ENCODE measurements around the gene NPVF. TPM values are rescaled to one million over a fixed set of nuclear protein-coding genes. Genes with fewer than 3 reads are reported as not detected.

NPVF gene
- total RNA-seq, 1 experiment from 2014 or later: not detected

- H2BK12ac ChIP-seq (ENCODE audit: insufficient read length, low read depth, low read length): no peak overlapping the region
- no peak overlapping the region for H3K56ac ChIP-seq (ENCODE audit: insufficient read length, low read depth, low read length)
- H2BK15ac ChIP-seq (ENCODE audit: low read depth, low read length): no peak overlapping the region
- H3K79me2 ChIP-seq (ENCODE audit: insufficient read depth, low read length): no peaks in the 10 kb centered on the region
- no peaks in the 10 kb centered on the region for H3K9me3 ChIP-seq (ENCODE audit: control insufficient read depth, low read depth, low read length)
- H3K23ac ChIP-seq (ENCODE audit: insufficient read length, low read depth, low read length): no peak overlapping the region
- no peak overlapping the region for H3K9ac ChIP-seq (ENCODE audit: extremely low read depth, insufficient read length, low read length)
- no peak overlapping the region for H3K4me3 Mint-ChIP-seq
- no peak overlapping the region for H4K5ac ChIP-seq (ENCODE audit: insufficient read length, low read depth, low read length)
- H2AFZ ChIP-seq (ENCODE audit: low read length): no peak overlapping the region
- no peak overlapping the region for H4K91ac ChIP-seq (ENCODE audit: insufficient read length, low read depth, low read length)
- no peak for DNase-seq
- no peaks in the 10 kb centered on the region for H4K20me1 ChIP-seq (ENCODE audit: control insufficient read depth, insufficient read depth, insufficient read length)
- no peak overlapping the region for H2BK20ac ChIP-seq (ENCODE audit: low read depth, low read length, poor library complexity, severe bottlenecking)
- no peak overlapping the region for H3K18ac ChIP-seq (ENCODE audit: insufficient read length, low read depth, low read length)
- no peak overlapping the region for H2AK5ac ChIP-seq (ENCODE audit: insufficient read length, low read length)
- H3K4ac ChIP-seq (ENCODE audit: low read depth, low read length): no peak overlapping the region
- no peaks in the 10 kb centered on the region for H3K4me1 Mint-ChIP-seq
- H2BK5ac ChIP-seq (ENCODE audit: insufficient read length, low read length): no peak overlapping the region
- H3K23me2 ChIP-seq (ENCODE audit: insufficient read length, low read depth, low read length, poor library complexity, severe bottlenecking): no peaks in the 10 kb centered on the region
- H3K27me3 ChIP-seq (ENCODE audit: insufficient read depth, low read length): no peaks in the 10 kb centered on the region
- no peak overlapping the region for H3K27ac ChIP-seq (ENCODE audit: insufficient read length, low read depth, low read length)
- no peaks in the 10 kb centered on the region; a peak in 1 of 7 replicates for H3K36me3 Mint-ChIP-seq (ENCODE audit: insufficient read depth in 1 of 3, low read depth in 3 of 3)
- no peaks in the 10 kb centered on the region for H3K4me1 ChIP-seq (ENCODE audit: insufficient read depth, low read length)
- H4K8ac ChIP-seq (replicated peaks; ENCODE audit: insufficient read length, low read depth, low read length): no peak overlapping the region
- H3K27ac Mint-ChIP-seq: no peak overlapping the region
- no peak overlapping the region for H3K4me2 ChIP-seq (ENCODE audit: insufficient read depth, insufficient read length, low read length)
- H3K14ac ChIP-seq (ENCODE audit: insufficient read depth, low read length): no peak overlapping the region
- no peak for TF ChIP-seq CTCF (conservative IDR thresholded peaks at IDR 0.05)
- no peak overlapping the region for H3T11ph ChIP-seq (ENCODE audit: low read length)
- H2BK120ac ChIP-seq (ENCODE audit: low read depth, low read length, poor library complexity, severe bottlenecking): no peak overlapping the region
- no peaks in the 10 kb centered on the region for H3K79me1 ChIP-seq (ENCODE audit: insufficient read depth, low read depth, low read length, poor library complexity, severe bottlenecking)
- H3K27me3 Mint-ChIP-seq (ENCODE audit: low read depth): peaks cover 10% of the 10 kb centered on the region
- peaks cover 17 to 18% of the 10 kb centered on the region in 2 experiments; a peak in 4 of 5 replicates for H3K9me3 Mint-ChIP-seq
- no CpG with 5 or more reads among the region's 3 CpGs for WGBS (ENCODE audit: extremely low coverage, insufficient read length, low lambda C conversion rate)
These were observed 20.4 kb downstream of the NPVF start for GRCh38 chr7:25207887-25208286.
